Activated naive CD8-positive, alpha-beta T cell treated with anti-CD3 and anti-CD28 coated beads, Interleukin-2, amount 10 ng/mL, durations not matched to agents 7 days and 5 days (primary cell): ENCODE measurements around the gene F11R. TPM values are rescaled to one million over a fixed set of nuclear protein-coding genes. Genes with fewer than 3 reads are reported as not detected.
"Not testable (repeated sequence)": the region's sequence is repeated elsewhere in the genome, so short reads cannot be mapped to it uniquely, and the experiment has no call there.

ENCODE experiments used
- ATAC-seq: fragments of 150-1000 bp; cut with Tn5 transposase; one replicate; pipeline ENCODE4 v1.10.0; 2021; ENCODE audit warnings: low read depth, moderate library complexity
- POLR2A ChIA-PET: fragments of 350-600 bp; sonication (Branson Sonifier 250); formaldehyde crosslinking; loops from one replicate; lab custom pipeline; 2021; ENCODE audit warnings: antibody characterized with exemption; lab: Charles Lee
- DNase-seq: peaks from one replicate; pipeline ENCODE4 v3.0.0; 2021
- H3K27ac Mint-ChIP-seq: one replicate; pipeline ENCODE4 v1.8.0; 2022; ENCODE audit warnings: mild to moderate bottlenecking, mixed read lengths
- H3K27me3 Mint-ChIP-seq: one replicate; pipeline ENCODE4 v1.8.0; 2022; ENCODE audit warnings: mild to moderate bottlenecking, moderate library complexity, mixed read lengths
- H3K36me3 Mint-ChIP-seq: one replicate; pipeline ENCODE4 v1.8.0; 2021; ENCODE audit warnings: mild to moderate bottlenecking, mixed read lengths
- H3K4me1 Mint-ChIP-seq: one replicate; pipeline ENCODE4 v1.8.0; 2021; ENCODE audit warnings: mixed read lengths
- H3K4me3 Mint-ChIP-seq: one replicate; pipeline ENCODE4 v1.8.0; 2022; ENCODE audit warnings: mild to moderate bottlenecking, moderate library complexity, mixed read lengths
- H3K9me3 Mint-ChIP-seq: one replicate; pipeline ENCODE4 v1.8.0; 2021; ENCODE audit warnings: mixed read lengths
- total RNA-seq, 2 experiments: library from RNA; stranded (reverse); gene quantifications; one replicate each; pipeline ENCODE4 v1.2.3, GENCODE V29; 2021

Gene F11R
- total RNA-seq, 2 experiments from 2014 or later = 28.5 to 35.9 TPM

DNA sequence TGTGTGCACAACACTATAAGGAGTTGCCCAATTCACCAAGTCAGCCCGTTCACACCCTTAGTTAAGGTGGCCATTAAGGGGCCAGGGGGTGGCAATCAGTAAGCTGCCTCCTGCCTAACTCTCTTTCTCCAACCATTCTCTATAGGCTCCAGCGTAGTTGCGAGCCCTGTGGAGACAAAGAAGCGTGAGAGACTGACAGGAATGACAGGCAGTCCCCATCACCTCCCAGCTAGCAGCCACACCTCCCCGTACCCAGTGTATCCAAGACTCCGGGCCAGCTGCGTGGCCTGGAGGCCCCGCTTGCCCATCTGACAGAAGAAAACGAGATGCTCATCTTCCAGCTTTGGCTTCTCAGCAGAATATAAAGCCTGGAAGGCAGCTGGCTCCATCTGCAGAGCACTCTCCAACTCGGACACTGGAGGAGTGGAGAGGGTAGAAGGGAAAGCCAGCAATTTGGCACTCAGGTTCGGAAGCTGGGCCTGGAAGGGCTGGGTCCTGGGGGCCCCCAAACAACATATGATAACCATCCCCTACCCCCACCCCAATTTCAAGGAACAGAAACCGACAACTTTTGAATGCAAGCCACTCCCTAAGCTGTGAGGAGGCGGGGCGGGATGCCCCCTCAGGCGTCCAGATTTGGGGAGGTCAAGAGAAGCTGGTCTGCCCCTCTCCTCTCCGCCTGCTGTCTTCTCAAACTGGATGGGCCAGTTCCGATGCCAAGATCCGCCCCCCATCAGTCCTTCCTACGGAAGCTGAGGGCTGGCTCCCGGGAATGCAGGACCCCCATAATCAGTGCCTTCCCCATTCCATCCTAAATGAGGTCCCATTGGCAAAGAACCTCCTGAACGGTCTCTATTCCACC, 16.9 kb upstream of the F11R start:
- POLR2A ChIA-PET = interaction anchor here (0.6 to 3.6 kb wide), 11 partner anchors 9 to 330 kb away, joined by 3 to 35 read pairs (median 5); partner anchors contain the start of genes ARHGAP30, F11R, NIT1 and PFDN2
- H3K27ac Mint-ChIP-seq = peak overlapping the region; percentile 90
- DNase-seq (no peak), ATAC-seq (no peak)
- H3K4me1 Mint-ChIP-seq = peaks cover 32% of the 10 kb centered on the region
- H3K27me3 Mint-ChIP-seq = no peaks in the 10 kb centered on the region
- H3K36me3 Mint-ChIP-seq = peaks cover 25% of the 10 kb centered on the region
- no peaks in the 10 kb centered on the region for H3K9me3 Mint-ChIP-seq
- peak overlapping the region; percentile 93 for H3K4me3 Mint-ChIP-seq

GRCh38 chr1:161033751-161034150, 12.8 kb upstream of the F11R start:
- POLR2A ChIA-PET = interaction anchor here (0.5 to 1.6 kb wide), 4 partner anchors 12 to 74 kb away, joined by 3 to 7 read pairs (median 3); partner anchors contain the start of gene USF1
- Mint-ChIP-seq H3K36me3 (peaks cover 7% of the 10 kb centered on the region), H3K27me3 (no peaks in the 10 kb centered on the region), H3K9me3 (no peaks in the 10 kb centered on the region), H3K4me3 (no peak overlapping the region), H3K4me1 (peaks cover 20% of the 10 kb centered on the region), H3K27ac (no peak overlapping the region)
- ATAC-seq (no peak), DNase-seq (no peak)

DNA sequence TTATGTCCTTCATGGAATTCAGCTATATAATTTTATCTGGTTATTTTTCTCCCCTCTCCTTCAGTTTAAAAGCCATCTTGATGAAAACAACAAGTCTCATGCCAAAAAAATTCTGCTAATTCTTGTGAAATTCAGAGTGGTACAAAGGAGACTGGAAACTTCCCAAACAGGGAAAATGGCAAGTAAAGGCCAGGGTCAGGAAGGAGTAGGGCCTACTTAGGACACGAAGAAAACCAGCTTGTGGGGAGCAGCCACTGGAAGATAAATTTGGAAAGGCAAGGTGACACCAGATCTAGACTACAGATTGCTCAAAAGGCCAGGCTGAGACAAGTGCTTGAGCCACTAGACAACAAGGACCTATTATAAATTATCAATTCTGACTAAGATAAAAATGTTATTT, 11.5 kb upstream of the F11R start:
- Mint-ChIP-seq H3K36me3 (peaks cover 10% of the 10 kb centered on the region), H3K9me3 (no peaks in the 10 kb centered on the region), H3K27me3 (no peaks in the 10 kb centered on the region), H3K27ac (no peak overlapping the region), H3K4me3 (no peak overlapping the region), H3K4me1 (peaks cover 14% of the 10 kb centered on the region)
- no peak for DNase-seq
- POLR2A ChIA-PET = interaction anchor here (1.5 to 1.6 kb wide), 2 partner anchors 13 to 19 kb away, joined by 3 to 7 read pairs; partner anchors contain the start of gene USF1
- ATAC-seq = no peak

DNA sequence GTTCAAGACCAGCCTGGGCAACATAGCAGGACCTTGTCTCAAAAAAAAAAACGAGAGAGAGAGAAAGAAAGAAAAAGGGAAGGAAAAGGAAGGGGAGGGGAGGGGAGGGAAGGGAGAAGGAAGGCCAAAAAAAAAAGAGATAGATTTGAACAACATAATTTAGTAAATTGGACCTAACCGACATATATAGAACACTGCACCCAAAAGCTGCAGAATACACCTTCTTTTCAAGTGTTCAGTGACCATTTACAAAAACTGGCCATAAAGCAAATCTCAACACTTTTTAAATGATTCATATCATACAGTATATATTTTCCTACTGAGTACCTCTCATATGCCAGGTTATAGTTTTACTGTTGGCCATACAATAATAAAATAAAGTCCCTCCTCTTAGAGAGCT, 10.9 kb upstream of the F11R start:
- Mint-ChIP-seq H3K36me3 (peaks cover 7% of the 10 kb centered on the region), H3K27me3 (no peaks in the 10 kb centered on the region), H3K9me3 (no peaks in the 10 kb centered on the region), H3K4me1 (peaks cover 9% of the 10 kb centered on the region), H3K4me3 (no peak overlapping the region), H3K27ac (no peak overlapping the region)
- no peak for DNase-seq
- POLR2A ChIA-PET = no interaction called here
- ATAC-seq = no peak

DNA sequence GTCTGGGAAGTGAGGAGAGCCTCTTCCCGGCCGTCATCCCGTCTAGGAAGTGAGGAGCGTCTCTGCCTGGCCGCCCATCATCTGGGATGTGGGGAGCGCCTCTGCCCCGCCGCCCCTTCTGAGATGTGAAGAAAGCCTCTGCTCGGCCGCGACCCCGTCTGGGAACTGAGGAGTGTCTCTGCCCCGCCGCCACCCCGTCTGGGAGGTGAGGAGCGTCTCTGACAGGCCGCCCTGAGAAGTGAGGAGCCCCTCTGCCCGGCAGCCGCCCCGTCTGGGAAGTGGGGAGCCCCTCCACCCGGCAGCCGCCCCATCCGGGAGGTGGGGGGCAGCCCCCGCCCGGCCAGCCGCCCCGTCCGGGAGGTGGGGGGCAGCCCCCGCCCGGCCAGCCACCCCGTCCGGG, 8.5 kb upstream of the F11R start:
- H3K4me3 Mint-ChIP-seq, H3K27me3 Mint-ChIP-seq, H3K4me1 Mint-ChIP-seq, H3K36me3 Mint-ChIP-seq, ATAC-seq, H3K27ac Mint-ChIP-seq, DNase-seq, POLR2A ChIA-PET, H3K9me3 Mint-ChIP-seq: not testable (repeated sequence)

GRCh38 chr1:161026954-161027353, 6.0 kb upstream of the F11R start:
- DNase-seq, H3K9me3 Mint-ChIP-seq, H3K27ac Mint-ChIP-seq, ATAC-seq, H3K4me1 Mint-ChIP-seq, H3K36me3 Mint-ChIP-seq, H3K4me3 Mint-ChIP-seq, H3K27me3 Mint-ChIP-seq: not testable (repeated sequence)
- POLR2A ChIA-PET = interaction anchor here (0.6 kb wide), 1 partner anchor 10 kb away, joined by 3 read pairs; no protein-coding TSS in a partner anchor

- H3K4me3 Mint-ChIP-seq, H3K36me3 Mint-ChIP-seq, H3K9me3 Mint-ChIP-seq, H3K27me3 Mint-ChIP-seq, H3K27ac Mint-ChIP-seq, DNase-seq, ATAC-seq: not testable (repeated sequence)
- POLR2A ChIA-PET = interaction anchor here (1.1 to 2.6 kb wide), 2 partner anchors 11 to 15 kb away, joined by 3 to 31 read pairs; partner anchors contain the start of gene TSTD1
- H3K4me1 Mint-ChIP-seq = peaks cover 27% of the 10 kb centered on the region
Observed at GRCh38 chr1:161022432-161022831, 1.5 kb upstream of the F11R start.

DNA sequence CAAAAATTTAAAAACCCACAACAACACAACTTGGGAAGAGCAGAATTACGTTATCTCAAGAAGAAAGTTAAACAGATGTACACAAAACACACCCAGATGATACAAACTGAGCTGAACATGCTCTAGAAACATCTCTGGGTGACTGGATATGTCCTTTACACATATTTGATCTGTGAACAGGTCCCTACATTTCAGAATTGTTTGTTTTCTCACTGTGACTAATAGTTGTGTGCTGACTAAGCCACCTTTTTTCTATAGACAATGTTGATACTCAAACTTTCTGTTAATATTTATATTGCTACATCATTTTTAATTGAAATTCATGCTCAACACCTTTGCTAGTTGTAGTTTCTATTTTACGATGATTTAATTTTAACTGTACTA, 1.0 kb upstream of the F11R start:
- Mint-ChIP-seq H3K9me3 (no peaks in the 10 kb centered on the region), H3K4me1 (peaks cover 27% of the 10 kb centered on the region), H3K27me3 (no peaks in the 10 kb centered on the region), H3K27ac (peak overlapping the region; percentile 79), H3K36me3 (peaks cover 7% of the 10 kb centered on the region), H3K4me3 (peak overlapping the region; percentile 97)
- DNase-seq = no peak
- POLR2A ChIA-PET = interaction anchor here (1.1 to 2.6 kb wide), 5 partner anchors 11 to 24 kb away, joined by 3 to 32 read pairs (median 4); partner anchors contain the start of genes TSTD1 and USF1
- no peak for ATAC-seq

- H3K4me1 Mint-ChIP-seq = peaks cover 29% of the 10 kb centered on the region
Observed at GRCh38 chr1:161021165-161021969, 415 bp upstream of the F11R start.

DNA sequence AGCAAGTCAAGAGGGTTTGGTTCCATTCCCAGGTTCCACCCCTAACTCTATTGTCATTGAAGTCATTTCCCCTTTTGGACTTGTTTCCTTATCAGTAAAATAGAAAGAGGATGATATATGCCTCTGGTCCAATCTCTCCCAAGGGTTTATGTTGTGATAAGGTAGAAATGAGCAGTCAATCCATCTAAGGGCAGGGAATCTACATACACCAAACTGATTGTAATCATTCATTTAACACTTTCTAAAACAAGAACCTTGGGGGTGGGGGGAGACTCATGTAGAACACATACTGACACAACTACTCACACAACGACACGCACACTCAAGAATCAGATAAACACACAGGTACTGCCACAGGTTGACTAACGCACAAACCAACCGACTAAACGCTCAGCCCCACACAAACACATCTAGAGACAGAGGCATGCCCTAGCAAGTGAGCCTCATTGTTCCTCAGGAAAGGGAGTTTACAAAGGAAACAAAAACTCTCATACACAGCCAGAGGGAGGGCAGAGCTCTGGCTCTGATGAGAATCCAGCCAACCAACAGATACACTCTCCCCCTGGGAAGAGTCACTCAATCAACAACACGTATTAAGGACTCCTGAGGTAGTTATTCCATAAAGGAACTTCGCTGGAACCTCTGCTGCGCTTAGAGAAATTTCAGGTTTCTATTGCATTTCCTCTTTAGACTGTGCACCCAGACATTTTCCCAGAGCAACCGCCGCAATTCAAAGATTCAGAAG, 1.0 kb downstream of the F11R start:
- POLR2A ChIA-PET = interaction anchor here (0.5 to 2.6 kb wide), 9 partner anchors 18 to 757 kb away, joined by 3 to 32 read pairs (median 8); partner anchors contain the start of genes ARHGAP30, DCAF8, DEDD and KLHDC9
- H3K4me1 Mint-ChIP-seq = peaks cover 29% of the 10 kb centered on the region
- H3K27me3 Mint-ChIP-seq = no peaks in the 10 kb centered on the region
- no peak for ATAC-seq
- no peak for DNase-seq
- H3K4me3 Mint-ChIP-seq = peak overlapping the region; percentile 97
- H3K9me3 Mint-ChIP-seq = no peaks in the 10 kb centered on the region
- H3K36me3 Mint-ChIP-seq = peaks cover 5% of the 10 kb centered on the region
- H3K27ac Mint-ChIP-seq = peak overlapping the region; percentile 79

More at GRCh38 chr1:161021165-161021969, 415 bp upstream of the F11R start:
- Mint-ChIP-seq H3K9me3 (no peaks in the 10 kb centered on the region), H3K27me3 (no peaks in the 10 kb centered on the region), H3K4me3 (peak overlapping the region; percentile 97), H3K27ac (peak overlapping the region; percentile 79), H3K36me3 (peaks cover 7% of the 10 kb centered on the region)
- peak; percentile 84 for DNase-seq
- ATAC-seq = peak; percentile 95
- POLR2A ChIA-PET = interaction anchor here (0.9 to 2.6 kb wide), 13 partner anchors 11 to 245 kb away, joined by 3 to 32 read pairs (median 4); partner anchors contain the start of genes ARHGAP30, DEDD, KLHDC9 and NIT1

DNA sequence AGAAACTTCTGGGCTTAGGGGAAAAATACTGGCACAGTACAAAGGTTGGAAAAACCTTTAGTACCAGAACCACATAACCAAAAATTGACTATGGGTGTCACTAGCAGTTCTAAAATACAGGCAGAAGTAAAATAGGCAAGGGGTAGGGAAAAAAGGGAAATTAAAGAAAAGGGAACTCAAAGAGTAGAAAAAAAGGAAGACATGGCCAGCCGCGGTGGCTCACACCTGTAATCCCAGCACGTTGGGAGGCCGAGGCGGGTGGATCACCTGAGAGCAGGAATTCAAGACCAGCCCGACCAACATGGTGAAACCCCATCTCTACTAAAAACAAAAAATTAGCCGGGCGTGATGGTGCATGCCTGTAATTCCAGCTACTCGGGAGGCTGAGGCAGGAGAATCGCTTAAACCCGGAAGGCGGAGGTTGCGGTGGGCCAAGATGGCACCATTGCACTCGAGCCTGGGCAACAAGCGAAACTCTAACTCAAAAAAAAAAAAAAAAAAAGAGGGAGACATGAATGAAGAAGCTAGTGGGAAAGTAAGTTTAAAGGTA, 1.8 kb downstream of the F11R start:
- not testable (repeated sequence) for ATAC-seq

GRCh38 chr1:161018631-161018930, 2.4 kb downstream of the F11R start:
- Mint-ChIP-seq H3K36me3 (peaks cover 3% of the 10 kb centered on the region), H3K4me1 (peaks cover 34% of the 10 kb centered on the region), H3K27me3 (no peaks in the 10 kb centered on the region), H3K4me3 (no peak overlapping the region), H3K27ac (no peak overlapping the region), H3K9me3 (no peaks in the 10 kb centered on the region)
- DNase-seq (no peak), ATAC-seq (no peak)
- POLR2A ChIA-PET = no interaction called here

More for the DNA sequence above, 1.8 kb downstream of the F11R start:
- H3K9me3 Mint-ChIP-seq, H3K36me3 Mint-ChIP-seq, H3K27me3 Mint-ChIP-seq, POLR2A ChIA-PET, DNase-seq: not testable (repeated sequence)
- Mint-ChIP-seq H3K27ac (peak overlapping the region; percentile 46), H3K4me3 (peak overlapping the region; percentile 97), H3K4me1 (peaks cover 30% of the 10 kb centered on the region)
